ENCODE data around the gene GPR89A.
"Not testable (repeated sequence)": the region's sequence is repeated elsewhere in the genome, so short reads cannot be mapped to it uniquely, and the experiment has no call there.

GPR89A gene

DNA sequence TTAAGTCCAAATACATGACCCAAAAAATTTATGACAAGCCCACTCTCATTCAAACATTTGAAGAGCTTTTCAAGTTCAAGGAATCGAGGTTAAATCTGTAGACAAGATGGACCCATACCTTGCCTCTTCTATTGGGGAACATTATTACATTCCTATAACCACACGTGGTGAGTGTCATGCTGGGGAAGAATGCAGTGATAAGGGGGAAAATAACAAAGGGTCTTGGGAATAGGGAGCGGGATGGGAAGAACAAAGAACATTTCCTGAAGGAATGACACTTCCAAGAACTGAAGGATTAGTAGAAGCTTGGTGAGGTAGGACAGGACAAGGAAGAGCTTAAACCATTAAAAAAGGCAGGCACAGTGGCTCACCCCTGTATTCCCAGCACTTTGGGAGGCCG, 80.5 kb downstream of the GPR89A start:
- DNase-seq, result no peak

- DNase-seq, result no peak
Measured at GRCh38 chr1:145688924-145689323, 81.1 kb downstream of the GPR89A start.

- DNase-seq, result no peak
Measured at GRCh38 chr1:145689922-145690321, 82.1 kb downstream of the GPR89A start.

GRCh38 chr1:145690587-145691558, 83.1 kb downstream of the GPR89A start:
- DNase-seq, result peak; percentile 41

DNA sequence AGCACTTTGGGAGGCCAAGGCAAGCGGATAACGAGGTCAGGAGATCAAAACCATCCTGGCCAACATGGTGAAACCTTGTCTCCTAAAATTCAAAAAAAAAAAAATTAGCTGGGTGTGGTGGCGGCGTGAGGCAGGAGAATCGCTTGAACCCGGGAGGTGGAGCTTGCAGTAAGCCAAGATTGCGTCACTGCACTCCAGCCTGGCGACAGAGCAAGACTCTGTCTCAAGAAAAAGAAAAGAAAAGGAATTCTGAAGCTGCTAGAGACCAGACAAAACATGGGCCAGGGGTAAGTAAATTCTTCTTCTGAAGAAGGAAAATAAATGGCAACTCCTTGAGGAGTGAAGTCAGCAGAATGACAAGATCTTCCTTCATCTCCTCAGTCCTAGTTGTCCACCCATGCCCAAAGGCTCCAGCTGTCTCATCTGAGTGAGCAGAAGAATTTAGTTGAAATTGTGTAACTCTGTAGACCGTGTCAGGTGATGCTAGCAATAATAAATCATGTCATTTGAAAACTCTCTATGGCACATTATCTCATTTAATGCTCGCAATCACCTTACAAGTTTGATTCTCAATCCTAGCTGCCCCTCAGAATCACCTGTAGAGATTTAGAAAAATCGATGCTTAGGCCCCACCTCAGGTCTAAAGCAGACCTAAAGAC, 85.1 kb downstream of the GPR89A start:
- peak; percentile 93 for DNase-seq

- no peak for DNase-seq
Measured at GRCh38 chr1:145695821-145696629, 88.2 kb downstream of the GPR89A start.

GRCh38 chr1:145696630-145696960, 88.8 kb downstream of the GPR89A start:
- DNase-seq, result peak; percentile 48

DNA sequence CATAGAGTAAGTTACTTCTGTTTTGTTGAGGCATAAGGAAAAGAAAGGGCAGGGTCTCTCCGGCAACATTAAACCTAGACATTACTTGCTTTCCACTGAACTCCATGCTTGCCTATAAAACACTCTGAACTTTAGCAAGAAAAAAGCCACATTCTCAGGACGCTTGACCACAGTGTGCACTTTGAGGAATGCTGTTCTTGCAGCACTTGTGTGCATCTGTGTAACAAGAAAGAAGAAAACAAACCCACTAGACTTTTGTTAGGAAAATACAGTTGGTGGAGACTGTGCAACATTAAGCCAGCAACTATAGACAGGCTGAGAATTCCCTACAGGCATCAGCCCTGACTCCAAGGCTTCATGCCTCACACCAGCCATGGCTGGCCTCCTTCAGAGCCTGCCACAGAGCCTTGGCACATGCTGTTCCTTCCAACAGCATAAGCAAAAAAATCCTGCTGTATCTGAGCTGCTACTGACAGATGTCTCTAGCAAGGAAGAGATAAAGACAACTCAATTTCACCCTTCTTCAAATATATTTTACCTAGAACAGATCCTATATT, 93.6 kb downstream of the GPR89A start:
- peak; percentile 30 for DNase-seq

GRCh38 chr1:145702052-145702451, 94.3 kb downstream of the GPR89A start:
- no peak for DNase-seq

GRCh38 chr1:145702826-145703225, 95.0 kb downstream of the GPR89A start:
- no peak for DNase-seq

GRCh38 chr1:145705622-145706021, 97.8 kb downstream of the GPR89A start:
- DNase-seq, result no peak

DNA sequence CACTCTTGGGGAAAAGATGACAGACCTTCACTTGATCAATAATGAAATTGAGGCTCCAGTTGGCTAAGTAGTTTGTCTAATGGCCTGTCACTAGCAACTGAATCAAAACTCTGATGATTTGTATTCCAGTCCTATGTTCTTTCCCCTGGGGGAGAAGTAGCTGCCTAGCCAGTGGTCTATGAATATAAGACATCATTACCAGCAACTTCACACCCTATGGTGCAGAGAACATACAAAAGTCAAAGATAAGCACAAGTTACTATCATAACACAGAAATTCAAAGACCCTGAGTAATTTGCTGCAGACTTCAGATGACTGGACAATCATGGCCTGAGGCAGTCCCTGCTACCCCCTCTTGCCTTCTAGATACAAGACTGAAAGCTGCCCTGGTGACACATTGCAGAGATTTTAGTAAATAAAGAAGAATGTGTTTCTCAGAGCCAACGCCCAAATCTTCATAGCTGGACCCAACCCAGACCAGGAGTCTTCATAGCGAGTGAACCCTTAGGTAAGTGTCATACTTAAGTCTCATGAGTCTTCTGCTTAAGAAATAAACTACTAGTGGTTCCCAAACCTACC, 98.4 kb downstream of the GPR89A start:
- peak; percentile 32 for DNase-seq

GRCh38 chr1:145707183-145707867, 99.5 kb downstream of the GPR89A start, which contains the start of gene PDZK1:
Gene PDZK1 (minus strand): TSS chr1:145707368. CDS start chr1:145688021, 19,347 bp downstream.
- DNase-seq, result no peak

DNA sequence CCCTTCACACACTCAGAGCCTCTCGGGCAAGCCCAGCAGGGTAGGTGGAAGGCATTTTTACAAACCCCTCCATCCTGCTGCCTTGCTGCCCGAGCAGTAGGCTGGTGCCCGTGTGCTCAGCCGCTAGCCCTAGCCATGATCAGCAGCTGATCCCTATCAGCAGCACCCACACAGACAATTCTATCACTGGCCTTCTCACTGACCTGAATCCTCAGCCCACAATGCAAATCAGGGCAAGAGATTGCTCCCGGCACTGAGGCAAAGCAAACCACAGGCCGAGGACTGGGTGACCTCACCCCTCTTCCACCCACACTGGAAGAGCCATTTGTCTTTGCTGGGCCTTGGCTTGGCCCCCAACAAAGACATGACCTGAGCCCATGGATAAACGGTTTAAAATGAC, 100.3 kb downstream of the GPR89A start:
- DNase-seq, result peak; percentile 42

DNA sequence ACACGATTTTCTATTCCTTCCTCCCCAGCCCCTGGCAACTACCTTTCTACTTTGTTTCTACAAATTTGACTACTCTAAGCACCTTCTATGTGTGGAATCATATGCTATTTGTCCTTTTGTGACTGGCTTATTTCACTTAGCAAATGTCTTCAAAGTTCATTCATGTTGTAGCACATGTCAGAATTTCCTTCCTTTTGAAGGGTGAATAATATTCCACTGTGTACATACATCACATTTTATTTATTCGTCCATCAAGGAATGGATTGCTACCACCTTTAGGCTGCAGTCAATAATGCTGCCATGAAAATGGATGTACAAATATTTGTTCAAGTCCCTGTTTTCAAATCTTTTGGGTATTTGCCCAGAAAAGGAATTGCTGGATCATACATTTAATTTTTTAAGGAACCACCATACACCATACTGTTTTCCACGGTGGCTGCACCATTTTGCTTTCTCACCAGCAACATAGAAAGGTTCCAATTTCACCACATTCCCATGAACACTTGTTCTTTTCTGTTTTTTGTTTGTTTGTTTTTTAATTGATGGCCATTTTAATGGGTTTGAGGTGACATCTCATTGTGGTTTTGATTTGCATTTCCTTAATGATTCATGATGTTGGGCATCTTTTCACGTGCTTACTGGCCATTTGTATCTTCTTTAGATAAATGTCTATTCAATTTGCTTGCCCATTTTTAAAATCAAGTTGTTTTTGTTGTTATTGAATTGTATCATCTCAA, 102.7 kb downstream of the GPR89A start:
- no peak for DNase-seq

GRCh38 chr1:145711213-145711651, 103.4 kb downstream of the GPR89A start:
- peak; percentile 95 for DNase-seq

- DNase-seq, result no peak
Measured at GRCh38 chr1:145714524-145715111, 106.8 kb downstream of the GPR89A start.

- DNase-seq, result no peak
Measured at GRCh38 chr1:145716641-145717345, 109.0 kb downstream of the GPR89A start.

- no peak for DNase-seq
Measured at GRCh38 chr1:145717833-145718232, 110.0 kb downstream of the GPR89A start.

DNA sequence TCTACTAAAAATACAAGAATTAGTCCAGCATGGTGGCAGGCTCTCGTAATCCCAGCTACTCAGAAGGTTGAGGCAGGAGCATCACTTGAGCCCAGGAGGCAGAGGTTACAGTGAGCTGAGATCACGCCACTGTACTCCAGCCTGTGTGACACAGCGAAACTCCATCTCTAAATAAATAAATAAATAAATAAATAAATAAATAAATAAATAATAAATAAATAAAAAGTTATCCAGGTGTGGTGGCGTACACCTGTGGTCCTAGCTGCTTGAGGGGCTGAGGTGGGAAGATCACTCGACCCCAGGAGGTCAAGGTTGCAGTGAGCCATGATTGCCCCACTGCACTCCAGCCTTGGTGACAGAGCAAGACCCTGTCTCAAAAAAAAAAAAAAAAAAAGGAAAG, 110.7 kb downstream of the GPR89A start:
- not testable (repeated sequence) for DNase-seq
